ENCODE measurements around the gene TMEM150B.

TMEM150B gene

GRCh38 chr19:55302318-55302703 lies 22.8 kb downstream of the TMEM150B start:
- Mint-ChIP-seq H3K4me1 (peaks cover 38% of the 10 kb centered on the region), H3K27ac (no peak overlapping the region), H3K4me3 (no peak overlapping the region), H3K27me3 (ENCODE audit: low read depth, poor library complexity) (peaks cover 4% of the 10 kb centered on the region), H3K36me3 (ENCODE audit: low read depth) (peaks cover 58% of the 10 kb centered on the region), H3K9me3 (no peaks in the 10 kb centered on the region)
- TF ChIP-seq, protein P1, sequence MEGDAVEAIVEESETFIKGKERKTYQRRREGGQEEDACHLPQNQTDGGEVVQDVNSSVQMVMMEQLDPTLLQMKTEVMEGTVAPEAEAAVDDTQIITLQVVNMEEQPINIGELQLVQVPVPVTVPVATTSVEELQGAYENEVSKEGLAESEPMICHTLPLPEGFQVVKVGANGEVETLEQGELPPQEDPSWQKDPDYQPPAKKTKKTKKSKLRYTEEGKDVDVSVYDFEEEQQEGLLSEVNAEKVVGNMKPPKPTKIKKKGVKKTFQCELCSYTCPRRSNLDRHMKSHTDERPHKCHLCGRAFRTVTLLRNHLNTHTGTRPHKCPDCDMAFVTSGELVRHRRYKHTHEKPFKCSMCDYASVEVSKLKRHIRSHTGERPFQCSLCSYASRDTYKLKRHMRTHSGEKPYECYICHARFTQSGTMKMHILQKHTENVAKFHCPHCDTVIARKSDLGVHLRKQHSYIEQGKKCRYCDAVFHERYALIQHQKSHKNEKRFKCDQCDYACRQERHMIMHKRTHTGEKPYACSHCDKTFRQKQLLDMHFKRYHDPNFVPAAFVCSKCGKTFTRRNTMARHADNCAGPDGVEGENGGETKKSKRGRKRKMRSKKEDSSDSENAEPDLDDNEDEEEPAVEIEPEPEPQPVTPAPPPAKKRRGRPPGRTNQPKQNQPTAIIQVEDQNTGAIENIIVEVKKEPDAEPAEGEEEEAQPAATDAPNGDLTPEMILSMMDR (IDR thresholded peaks at IDR 0.05): no peak
- no peak for DNase-seq

- H3K36me3 Mint-ChIP-seq (ENCODE audit: low read depth): peaks cover 54% of the 10 kb centered on the region
- peaks cover 4% of the 10 kb centered on the region for H3K27me3 Mint-ChIP-seq (ENCODE audit: low read depth, poor library complexity)
- TF ChIP-seq, protein P1 (IDR thresholded peaks at IDR 0.05): peak; percentile 98
- no peaks in the 10 kb centered on the region for H3K9me3 Mint-ChIP-seq
- H3K27ac Mint-ChIP-seq: no peak overlapping the region
- H3K4me1 Mint-ChIP-seq: peaks cover 38% of the 10 kb centered on the region
- H3K4me3 Mint-ChIP-seq: peak overlapping the region; percentile 70
- peak; percentile 98 for DNase-seq
Measured at GRCh38 chr19:55301459-55302317, 23.5 kb downstream of the TMEM150B start.

GRCh38 chr19:55300886-55301458 lies 24.2 kb downstream of the TMEM150B start:
- H3K27ac Mint-ChIP-seq: peak overlapping the region; percentile 79
- TF ChIP-seq, protein P1 (IDR thresholded peaks at IDR 0.05): no peak
- H3K36me3 Mint-ChIP-seq (ENCODE audit: low read depth): peaks cover 51% of the 10 kb centered on the region
- H3K4me1 Mint-ChIP-seq: peaks cover 38% of the 10 kb centered on the region
- peaks cover 4% of the 10 kb centered on the region for H3K27me3 Mint-ChIP-seq (ENCODE audit: low read depth, poor library complexity)
- no peak overlapping the region for H3K4me3 Mint-ChIP-seq
- DNase-seq: no peak
- H3K9me3 Mint-ChIP-seq: no peaks in the 10 kb centered on the region

- Mint-ChIP-seq H3K27me3 (ENCODE audit: low read depth, poor library complexity) (peaks cover 9% of the 10 kb centered on the region), H3K27ac (no peak overlapping the region), H3K9me3 (no peaks in the 10 kb centered on the region), H3K4me1 (peaks cover 31% of the 10 kb centered on the region), H3K36me3 (ENCODE audit: low read depth) (peaks cover 53% of the 10 kb centered on the region), H3K4me3 (no peak overlapping the region)
- DNase-seq: no peak
- TF ChIP-seq, protein P1 (IDR thresholded peaks at IDR 0.05): no peak
Measured at GRCh38 chr19:55299991-55300390, 25.1 kb downstream of the TMEM150B start.

DNA sequence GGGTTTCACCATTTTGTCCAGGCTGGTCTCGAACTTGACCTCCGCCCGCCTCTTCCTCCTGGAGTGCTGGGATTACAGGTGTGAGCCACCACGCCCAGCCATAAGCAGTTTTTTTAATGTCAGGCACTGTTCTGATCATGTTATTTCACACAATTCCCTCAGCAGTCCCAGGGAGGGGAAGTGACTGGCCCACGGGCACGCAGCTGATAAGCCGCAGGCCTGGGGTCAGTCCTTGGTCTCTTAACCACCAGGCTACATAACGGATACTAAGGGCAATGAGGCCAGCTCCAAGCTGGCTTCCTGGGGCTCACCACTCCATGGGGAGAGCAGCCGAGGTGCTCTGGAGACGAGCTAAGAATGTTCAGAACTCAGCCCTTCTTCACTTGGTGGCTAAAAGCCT lies 27.9 kb downstream of the TMEM150B start:
- Mint-ChIP-seq H3K36me3 (ENCODE audit: low read depth) (peaks cover 45% of the 10 kb centered on the region), H3K4me3 (no peak overlapping the region), H3K4me1 (peaks cover 31% of the 10 kb centered on the region), H3K27ac (no peak overlapping the region), H3K27me3 (ENCODE audit: low read depth, poor library complexity) (peaks cover 9% of the 10 kb centered on the region), H3K9me3 (no peaks in the 10 kb centered on the region)
- no peak for DNase-seq
- TF ChIP-seq, protein P1 (IDR thresholded peaks at IDR 0.05): no peak
